GM21526 (cell line): ENCODE data around the gene DAPK2.
"Not testable (repeated sequence)": the region's sequence is repeated elsewhere in the genome, so short reads cannot be mapped to it uniquely, and the experiment has no call there.

Experiments used
- ATAC-seq: cut with Tn5 transposase; IDR thresholded peaks from one replicate; pipeline ENCODE4 v1.9.1; 2021; ENCODE audit warnings: moderate library complexity; ENCODE audit not compliant: unreplicated experiment, low FRiP score

Gene DAPK2

GRCh38 chr15:64058279-64058678 is 12.0 kb upstream of the DAPK2 start:
- ATAC-seq, result no peak

DNA sequence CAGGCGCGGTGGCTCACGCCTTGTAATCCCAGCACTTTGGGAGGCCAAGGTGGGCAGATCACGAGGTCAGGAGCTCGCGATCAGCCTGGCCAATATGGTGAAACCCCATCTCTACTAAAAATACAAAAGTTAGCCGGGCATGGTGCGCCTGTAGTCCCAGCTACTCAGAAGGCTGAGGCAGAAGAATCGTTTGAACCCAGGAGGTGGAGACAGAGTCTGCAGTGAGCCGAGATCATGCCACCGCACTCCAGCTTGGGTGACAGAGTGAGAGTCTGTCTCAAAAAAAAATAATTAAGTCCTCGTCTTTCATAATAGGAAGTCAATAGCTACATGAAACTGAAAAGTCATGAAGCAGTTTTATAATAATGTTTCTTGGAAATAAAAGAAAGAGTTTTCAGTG is 7.4 kb upstream of the DAPK2 start:
- not testable (repeated sequence) for ATAC-seq

- ATAC-seq, result no peak
These were observed 6.7 kb upstream of the DAPK2 start for GRCh38 chr15:64052925-64053491.

- ATAC-seq, result no peak
These were observed 5.3 kb upstream of the DAPK2 start for GRCh38 chr15:64051407-64052259.

GRCh38 chr15:64051093-64051402 is 4.8 kb upstream of the DAPK2 start:
- no peak for ATAC-seq

- no peak for ATAC-seq
These were observed 4.2 kb upstream of the DAPK2 start for GRCh38 chr15:64050281-64051092.

DNA sequence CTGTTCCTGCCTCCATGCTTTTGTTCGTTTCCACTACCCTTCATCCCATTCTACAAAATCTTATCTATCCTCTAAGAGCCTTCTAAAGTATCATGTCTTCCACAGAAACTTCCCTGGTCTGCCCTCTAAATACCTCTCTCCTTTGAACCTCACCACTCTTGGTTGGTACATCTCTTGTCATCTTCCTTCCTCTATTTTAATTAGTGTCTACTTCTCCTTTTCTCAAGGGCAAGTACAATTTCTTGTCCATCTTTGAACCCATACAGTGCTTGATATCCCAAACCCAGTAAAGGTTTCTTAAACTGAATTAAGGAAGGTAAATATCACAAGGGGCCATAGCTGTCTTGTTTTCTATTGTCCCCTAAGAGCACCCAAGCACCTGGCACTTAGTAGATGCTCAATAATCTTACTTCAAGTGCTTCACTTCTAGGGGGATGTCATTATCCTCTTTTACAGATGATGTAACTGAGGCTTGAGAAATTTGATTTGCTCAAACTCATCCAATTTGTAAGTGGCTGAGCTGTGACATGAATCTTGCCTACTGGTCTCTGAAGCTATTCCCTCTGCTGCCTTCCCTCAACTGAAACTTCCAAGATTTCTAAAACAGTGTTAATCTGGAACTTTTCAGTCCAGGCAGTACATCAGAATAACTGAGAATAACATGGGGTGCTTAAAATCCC is 2.6 kb upstream of the DAPK2 start:
- no peak for ATAC-seq

- no peak for ATAC-seq
These were observed 388 bp downstream of the DAPK2 start for GRCh38 chr15:64045774-64046420.

GRCh38 chr15:64045101-64045435 is 1.2 kb downstream of the DAPK2 start:
- no peak for ATAC-seq

DNA sequence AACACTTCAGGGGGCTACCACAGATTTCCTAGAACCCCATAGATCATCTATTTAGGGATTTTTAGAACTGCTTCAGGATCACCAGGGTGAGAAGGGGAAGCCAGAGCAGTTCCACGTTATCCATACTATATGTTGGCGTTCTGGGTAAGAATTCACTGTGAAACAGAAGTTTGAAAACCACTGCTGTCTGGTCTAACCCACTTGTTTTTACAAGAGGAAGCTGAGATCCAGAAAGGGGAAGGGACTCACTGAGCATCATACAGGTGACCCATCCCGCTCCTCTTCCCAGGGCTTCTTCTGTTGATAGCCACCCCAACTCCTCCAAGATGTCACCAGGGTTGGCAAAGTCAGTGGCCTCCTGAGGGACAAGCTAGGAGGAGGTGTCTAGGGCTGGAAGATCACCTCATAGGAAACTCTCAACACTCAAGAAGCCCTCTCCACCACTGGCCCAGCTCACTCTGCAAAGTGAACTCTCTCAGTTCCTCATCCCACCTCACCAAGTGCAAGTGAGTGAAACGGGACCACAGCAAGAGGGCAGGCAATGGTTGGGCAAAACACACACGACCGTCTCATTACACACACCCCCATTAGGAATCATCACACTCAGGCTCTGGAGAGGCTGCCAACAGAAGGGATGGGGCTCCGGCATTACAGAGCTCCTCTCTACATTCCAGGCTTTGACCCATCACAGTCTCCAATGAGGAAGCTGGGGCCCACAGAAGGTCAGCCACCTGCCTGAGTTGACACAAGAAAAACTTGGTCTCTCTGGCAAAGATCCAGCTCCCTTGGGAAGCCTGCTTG is 1.8 kb downstream of the DAPK2 start:
- no peak for ATAC-seq

- ATAC-seq, result no peak
These were observed 7.2 kb downstream of the DAPK2 start for GRCh38 chr15:64038878-64039610.

DNA sequence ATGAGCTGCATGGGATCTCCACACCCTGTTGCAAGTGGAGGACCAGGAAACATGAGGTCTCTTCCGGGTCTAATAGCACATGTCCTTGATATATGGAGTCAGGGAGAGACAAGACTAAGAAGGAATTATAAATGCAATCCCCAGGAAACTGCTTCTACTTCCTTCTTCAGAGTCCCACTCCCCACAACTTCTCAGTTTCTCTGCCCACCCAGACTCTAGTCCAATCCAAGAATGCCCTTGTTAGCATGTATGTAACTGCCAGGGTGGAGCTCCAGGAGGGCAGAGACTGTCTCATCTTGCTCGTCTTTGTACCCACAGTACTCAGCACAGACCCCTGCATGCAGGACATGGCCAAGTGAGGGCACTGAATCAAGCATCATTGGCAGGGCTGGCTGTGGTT is 8.3 kb downstream of the DAPK2 start:
- ATAC-seq, result no peak

DNA sequence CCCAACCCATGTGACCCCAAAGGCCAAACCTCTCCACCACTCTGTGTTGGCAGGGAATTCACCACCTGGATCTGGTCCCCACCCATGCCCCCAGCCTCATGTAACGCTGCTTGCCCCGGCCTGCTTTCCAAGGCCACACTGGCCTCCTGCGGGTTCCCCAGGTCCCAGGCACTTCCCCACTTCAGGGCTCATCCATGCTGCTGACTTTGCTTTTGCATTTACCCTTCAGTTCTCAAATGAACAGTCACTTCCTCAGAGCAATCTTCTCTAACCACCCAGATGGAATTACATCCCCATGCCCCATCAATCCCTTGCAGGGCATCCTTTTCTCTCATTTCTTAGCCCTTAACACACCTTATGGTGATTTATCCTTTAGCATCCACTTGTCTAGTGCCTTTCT is 9.2 kb downstream of the DAPK2 start:
- no peak for ATAC-seq

DNA sequence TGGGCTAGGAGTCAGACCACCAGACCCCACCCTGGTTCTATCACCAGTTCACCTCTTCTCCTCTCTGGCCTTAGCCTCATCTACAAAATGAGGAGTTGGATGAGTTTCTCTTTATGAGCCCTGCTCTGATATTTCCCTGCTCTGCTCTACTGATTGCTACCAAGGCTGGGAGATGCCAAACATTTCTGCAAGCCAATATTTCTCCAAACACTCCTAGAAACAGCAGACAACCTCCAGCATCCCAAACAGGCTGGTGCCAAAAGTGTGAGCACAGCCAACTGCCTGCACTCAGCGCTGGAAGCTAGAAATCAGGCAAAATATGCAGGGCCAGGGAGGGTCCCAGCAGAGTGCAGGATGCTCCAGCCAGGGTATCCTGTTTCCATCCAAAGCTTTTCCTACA is 10.8 kb downstream of the DAPK2 start:
- ATAC-seq, result no peak

GRCh38 chr15:64034519-64034918 is 11.8 kb downstream of the DAPK2 start:
- ATAC-seq, result no peak

GRCh38 chr15:64032329-64032728 is 14.0 kb downstream of the DAPK2 start:
- no peak for ATAC-seq

DNA sequence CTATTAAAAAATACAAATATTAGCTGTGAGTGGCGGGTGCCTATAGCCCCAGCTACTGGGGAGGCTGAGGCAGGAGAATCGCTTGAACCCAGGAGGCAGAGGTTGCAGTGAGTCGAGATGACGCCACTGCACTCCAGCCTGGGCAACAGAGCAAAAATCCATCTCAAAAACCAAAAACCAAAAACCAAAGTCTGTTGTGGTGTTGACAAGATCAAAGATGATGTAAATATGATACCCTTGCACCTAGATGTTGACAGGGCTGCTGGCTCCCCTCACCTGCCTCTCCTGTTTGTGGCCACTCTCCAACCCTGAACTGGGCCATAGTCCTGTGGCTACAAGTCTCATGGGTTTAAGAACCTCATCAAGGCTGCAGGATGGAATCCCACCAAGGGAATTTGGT is 16.2 kb downstream of the DAPK2 start:
- no peak for ATAC-seq

DNA sequence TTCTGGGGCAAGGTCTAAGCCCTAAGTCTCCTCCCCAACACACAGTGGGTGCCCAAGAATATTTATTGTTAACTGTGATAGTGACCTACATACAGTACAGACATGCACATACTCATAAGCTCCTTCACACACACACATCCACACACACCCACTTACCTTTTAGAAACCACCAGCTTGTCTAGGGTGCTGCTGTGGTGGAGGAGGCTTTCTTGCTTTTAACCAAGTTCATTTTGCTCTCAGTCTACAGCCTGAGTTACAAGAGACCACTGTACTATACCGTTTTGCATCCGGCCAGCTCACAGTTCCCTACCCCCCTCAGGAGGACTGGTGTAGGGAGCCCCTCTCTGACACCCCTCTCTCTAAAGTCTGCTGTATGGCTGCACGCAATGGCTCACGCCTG is 16.7 kb downstream of the DAPK2 start:
- ATAC-seq, result no peak

- ATAC-seq, result no peak
These were observed 17.2 kb downstream of the DAPK2 start for GRCh38 chr15:64029110-64029509.
